ENCODE results near the gene MPPED2.

- no peak for TF ChIP-seq EZH2 (IDR thresholded peaks at IDR 0.05; ENCODE audit: insufficient read depth, low read length)
- TF ChIP-seq, protein P1, sequence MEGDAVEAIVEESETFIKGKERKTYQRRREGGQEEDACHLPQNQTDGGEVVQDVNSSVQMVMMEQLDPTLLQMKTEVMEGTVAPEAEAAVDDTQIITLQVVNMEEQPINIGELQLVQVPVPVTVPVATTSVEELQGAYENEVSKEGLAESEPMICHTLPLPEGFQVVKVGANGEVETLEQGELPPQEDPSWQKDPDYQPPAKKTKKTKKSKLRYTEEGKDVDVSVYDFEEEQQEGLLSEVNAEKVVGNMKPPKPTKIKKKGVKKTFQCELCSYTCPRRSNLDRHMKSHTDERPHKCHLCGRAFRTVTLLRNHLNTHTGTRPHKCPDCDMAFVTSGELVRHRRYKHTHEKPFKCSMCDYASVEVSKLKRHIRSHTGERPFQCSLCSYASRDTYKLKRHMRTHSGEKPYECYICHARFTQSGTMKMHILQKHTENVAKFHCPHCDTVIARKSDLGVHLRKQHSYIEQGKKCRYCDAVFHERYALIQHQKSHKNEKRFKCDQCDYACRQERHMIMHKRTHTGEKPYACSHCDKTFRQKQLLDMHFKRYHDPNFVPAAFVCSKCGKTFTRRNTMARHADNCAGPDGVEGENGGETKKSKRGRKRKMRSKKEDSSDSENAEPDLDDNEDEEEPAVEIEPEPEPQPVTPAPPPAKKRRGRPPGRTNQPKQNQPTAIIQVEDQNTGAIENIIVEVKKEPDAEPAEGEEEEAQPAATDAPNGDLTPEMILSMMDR (IDR thresholded peaks at IDR 0.05; ENCODE audit: insufficient read depth, low read depth, low read length): no peak
Observed at GRCh38 chr11:30573951-30574350, 12.2 kb downstream of the MPPED2 start.
